ENCODE measurements around the gene CARS2.
A peak's percentile ranks its signal among the peaks of the same experiment; 100 is the strongest.

CARS2 gene, protein sequence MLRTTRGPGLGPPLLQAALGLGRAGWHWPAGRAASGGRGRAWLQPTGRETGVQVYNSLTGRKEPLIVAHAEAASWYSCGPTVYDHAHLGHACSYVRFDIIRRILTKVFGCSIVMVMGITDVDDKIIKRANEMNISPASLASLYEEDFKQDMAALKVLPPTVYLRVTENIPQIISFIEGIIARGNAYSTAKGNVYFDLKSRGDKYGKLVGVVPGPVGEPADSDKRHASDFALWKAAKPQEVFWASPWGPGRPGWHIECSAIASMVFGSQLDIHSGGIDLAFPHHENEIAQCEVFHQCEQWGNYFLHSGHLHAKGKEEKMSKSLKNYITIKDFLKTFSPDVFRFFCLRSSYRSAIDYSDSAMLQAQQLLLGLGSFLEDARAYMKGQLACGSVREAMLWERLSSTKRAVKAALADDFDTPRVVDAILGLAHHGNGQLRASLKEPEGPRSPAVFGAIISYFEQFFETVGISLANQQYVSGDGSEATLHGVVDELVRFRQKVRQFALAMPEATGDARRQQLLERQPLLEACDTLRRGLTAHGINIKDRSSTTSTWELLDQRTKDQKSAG

DNA sequence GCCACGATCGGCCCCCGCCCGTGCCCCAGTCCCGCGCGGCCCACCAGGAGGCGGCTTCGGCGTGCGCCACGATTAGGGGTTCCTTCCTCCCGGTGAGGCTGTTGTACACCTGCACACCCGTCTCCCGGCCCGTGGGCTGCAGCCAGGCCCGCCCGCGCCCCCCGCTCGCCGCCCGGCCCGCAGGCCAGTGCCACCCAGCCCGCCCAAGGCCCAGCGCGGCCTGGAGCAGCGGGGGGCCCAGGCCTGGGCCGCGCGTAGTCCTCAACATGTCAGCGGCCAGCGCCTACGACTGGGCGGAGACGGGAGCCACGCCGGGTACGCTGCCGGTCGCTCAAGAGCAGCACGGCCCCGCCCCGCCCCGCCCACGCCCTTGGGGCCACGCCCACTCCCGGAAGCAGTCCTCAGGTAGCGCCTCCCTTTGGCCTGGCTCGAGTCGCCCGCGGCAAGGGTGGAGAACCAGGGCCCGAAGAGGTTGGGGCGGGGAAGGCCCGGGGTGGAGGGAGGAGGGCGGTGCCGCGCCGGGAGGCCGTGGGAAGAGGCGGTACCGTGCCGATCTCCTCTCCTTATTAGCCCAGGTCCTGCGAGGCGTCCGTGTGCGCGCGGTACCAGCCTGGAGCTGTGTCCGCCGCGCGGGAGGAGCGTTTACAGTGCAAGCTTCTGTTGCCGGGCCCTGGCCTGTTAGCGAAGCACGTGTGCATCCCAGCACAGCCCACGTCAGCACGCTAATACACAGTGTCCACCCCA, at the start of gene CARS2:
Gene CARS2 (minus strand): TSS at position 291 of the 744 bp plus-strand sequence. CDS start 23 bp downstream, at position 268.
- DNase-seq (ENCODE audit: low read depth) = peak; percentile 78
- in situ Hi-C loops (cut with HindIII; ENCODE audit: low sequenced_read_pairs) = no loop called here
- TF ChIP-seq, protein P1, sequence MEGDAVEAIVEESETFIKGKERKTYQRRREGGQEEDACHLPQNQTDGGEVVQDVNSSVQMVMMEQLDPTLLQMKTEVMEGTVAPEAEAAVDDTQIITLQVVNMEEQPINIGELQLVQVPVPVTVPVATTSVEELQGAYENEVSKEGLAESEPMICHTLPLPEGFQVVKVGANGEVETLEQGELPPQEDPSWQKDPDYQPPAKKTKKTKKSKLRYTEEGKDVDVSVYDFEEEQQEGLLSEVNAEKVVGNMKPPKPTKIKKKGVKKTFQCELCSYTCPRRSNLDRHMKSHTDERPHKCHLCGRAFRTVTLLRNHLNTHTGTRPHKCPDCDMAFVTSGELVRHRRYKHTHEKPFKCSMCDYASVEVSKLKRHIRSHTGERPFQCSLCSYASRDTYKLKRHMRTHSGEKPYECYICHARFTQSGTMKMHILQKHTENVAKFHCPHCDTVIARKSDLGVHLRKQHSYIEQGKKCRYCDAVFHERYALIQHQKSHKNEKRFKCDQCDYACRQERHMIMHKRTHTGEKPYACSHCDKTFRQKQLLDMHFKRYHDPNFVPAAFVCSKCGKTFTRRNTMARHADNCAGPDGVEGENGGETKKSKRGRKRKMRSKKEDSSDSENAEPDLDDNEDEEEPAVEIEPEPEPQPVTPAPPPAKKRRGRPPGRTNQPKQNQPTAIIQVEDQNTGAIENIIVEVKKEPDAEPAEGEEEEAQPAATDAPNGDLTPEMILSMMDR (IDR thresholded peaks at IDR 0.05; ENCODE audit: low read depth, low read length, missing control alignments) = no peak
- H3K4me3 ChIP-seq (ENCODE audit: low read depth, low read length) = peak within 1 kb of the TSS; percentile 65

DNA sequence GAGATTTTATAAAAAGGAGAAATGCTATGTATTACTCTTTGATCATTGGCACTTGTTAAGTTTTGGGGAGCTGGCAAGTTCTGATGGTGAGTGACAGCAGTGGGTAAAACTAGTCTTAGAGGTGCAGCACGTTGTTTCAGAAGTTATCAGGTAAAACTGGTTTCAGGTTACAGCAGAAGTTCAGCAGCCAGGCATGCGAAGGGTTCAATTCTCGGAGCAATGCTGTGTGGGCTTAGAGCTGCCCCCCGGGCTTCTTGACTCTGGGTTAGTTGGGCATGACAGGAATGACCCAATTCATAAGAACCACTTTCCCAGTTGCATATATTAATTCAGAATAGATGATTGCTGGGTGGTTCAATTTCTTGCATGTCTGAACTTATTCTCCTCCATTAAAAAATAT, 42.4 kb upstream of the CARS2 start:
- in situ Hi-C loops (cut with HindIII; ENCODE audit: low sequenced_read_pairs) = no loop called here
- TF ChIP-seq, protein P1 (IDR thresholded peaks at IDR 0.05; ENCODE audit: low read depth, low read length, missing control alignments) = no peak
- no peak for DNase-seq (ENCODE audit: low read depth)
- no peak overlapping the region for H3K4me3 ChIP-seq (ENCODE audit: low read depth, low read length)

DNA sequence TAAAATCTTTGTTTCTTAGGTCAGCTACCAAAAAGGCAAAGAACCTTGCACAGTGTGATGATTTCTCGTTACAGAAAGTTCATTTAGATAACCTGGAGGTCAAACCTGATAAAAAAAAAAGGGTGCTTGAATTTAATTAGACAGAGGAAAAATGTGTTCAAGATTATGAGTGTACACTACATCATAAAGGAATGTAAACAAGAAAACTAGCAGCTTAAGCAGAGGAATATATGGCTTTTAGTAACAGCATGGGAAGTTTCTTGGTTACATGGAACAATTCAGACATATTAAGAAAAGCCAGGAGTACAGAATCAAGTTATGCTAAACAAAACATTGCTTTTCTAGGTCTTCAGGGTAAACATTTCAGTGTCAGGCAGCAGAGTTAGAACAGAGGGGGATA, 40.5 kb upstream of the CARS2 start:
- TF ChIP-seq, protein P1 (IDR thresholded peaks at IDR 0.05; ENCODE audit: low read depth, low read length, missing control alignments) = no peak
- no peak for DNase-seq (ENCODE audit: low read depth)
- in situ Hi-C loops (cut with HindIII; ENCODE audit: low sequenced_read_pairs) = no loop called here
- no peak overlapping the region for H3K4me3 ChIP-seq (ENCODE audit: low read depth, low read length)

DNA sequence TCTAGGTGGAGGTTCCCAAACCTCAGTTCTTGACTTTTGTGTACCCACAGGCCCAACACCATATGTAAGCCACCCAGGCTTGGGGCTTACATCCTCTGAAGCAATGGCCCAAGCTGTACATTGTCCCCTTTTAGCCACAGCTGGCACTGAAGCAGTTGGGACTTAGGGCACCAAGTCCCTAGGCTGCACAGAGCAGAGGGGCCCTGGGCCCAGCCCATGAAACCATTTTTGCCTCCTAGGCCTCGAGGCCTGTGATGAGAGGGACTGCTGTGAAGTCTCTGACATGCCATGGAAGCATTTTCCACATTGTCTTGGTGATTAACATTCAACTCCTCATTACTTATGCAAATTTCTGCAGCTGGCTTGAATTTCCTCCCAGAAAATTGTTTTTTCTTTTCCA, 37.8 kb upstream of the CARS2 start:
- H3K4me3 ChIP-seq (ENCODE audit: low read depth, low read length) = no peak overlapping the region
- TF ChIP-seq, protein P1 (IDR thresholded peaks at IDR 0.05; ENCODE audit: low read depth, low read length, missing control alignments) = no peak
- in situ Hi-C loops (cut with HindIII; ENCODE audit: low sequenced_read_pairs) = no loop called here
- no peak for DNase-seq (ENCODE audit: low read depth)

DNA sequence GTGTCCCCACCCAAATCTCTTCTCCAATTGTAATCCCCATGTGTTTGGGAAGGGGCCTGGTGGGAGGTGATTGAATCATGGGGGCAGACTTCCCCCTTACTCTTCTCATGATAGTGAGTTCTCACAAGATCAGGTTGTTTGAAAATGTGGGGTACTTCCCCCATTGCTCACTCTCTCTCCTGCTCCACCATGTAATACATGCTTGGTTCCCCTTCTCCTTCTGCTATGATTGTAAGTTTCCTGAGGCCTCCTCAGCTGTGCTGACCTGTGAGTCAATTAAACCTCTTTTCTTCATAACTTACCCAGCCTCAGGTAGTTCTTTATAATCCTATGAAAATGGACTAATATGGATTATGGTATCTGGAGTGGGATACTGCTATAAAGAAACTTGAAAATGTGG, 31.6 kb upstream of the CARS2 start:
- in situ Hi-C loops (cut with HindIII; ENCODE audit: low sequenced_read_pairs) = no loop called here
- H3K4me3 ChIP-seq (ENCODE audit: low read depth, low read length) = no peak overlapping the region
- DNase-seq (ENCODE audit: low read depth) = no peak
- TF ChIP-seq, protein P1 (IDR thresholded peaks at IDR 0.05; ENCODE audit: low read depth, low read length, missing control alignments) = no peak

DNA sequence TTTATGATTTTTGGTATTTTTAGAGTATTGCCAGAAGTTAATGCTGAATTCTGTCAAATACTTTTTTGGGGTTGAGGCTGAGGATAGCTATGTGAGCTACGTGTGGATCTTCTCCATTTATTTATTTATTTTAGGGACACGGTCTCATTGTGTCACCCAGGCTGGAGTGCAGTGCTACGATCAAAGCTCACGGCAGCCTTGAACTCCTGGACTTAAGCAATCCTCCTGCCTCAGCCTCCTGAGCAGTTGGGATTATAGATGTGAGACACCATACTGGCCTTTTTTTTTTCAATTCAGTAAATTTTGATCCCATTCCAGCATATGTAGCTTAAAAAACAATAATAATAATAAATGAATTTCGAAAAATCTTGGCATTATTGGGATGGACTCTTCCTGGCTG, 28.6 kb upstream of the CARS2 start:
- TF ChIP-seq, protein P1 (IDR thresholded peaks at IDR 0.05; ENCODE audit: low read depth, low read length, missing control alignments) = no peak
- no peak for DNase-seq (ENCODE audit: low read depth)
- H3K4me3 ChIP-seq (ENCODE audit: low read depth, low read length) = no peak overlapping the region
- in situ Hi-C loops (cut with HindIII; ENCODE audit: low sequenced_read_pairs) = no loop called here

Measured in astrocyte of the cerebellum (primary cell).